Neural cell (in vitro differentiated cells): ENCODE measurements around the gene TCHH. TPM values are rescaled to one million over a fixed set of nuclear protein-coding genes. Genes with fewer than 3 reads are reported as not detected.

Experiments
- H2AFZ ChIP-seq: fragments of 200-600, 300-800 bp; sonication (generic), shearing (Covaris generic); 2 replicates; pipeline ENCODE4 v1.6.0; 2014; ENCODE audit warnings: low read depth, mild to moderate bottlenecking, antibody characterized with exemption, low read length, moderate library complexity
- H3F3A ChIP-seq: fragments of 200-600 bp; shearing (Covaris generic); 2 replicates; pipeline ENCODE4 v1.6.1; 2016; ENCODE audit warnings: mild to moderate bottlenecking, moderate library complexity, mixed read lengths, antibody characterized with exemption, low read length; ENCODE audit not compliant: insufficient read depth, poor library complexity, severe bottlenecking
- H3K27ac ChIP-seq: fragments of 200-600, 300-800 bp; sonication (generic), shearing (Covaris generic); 2 replicates; pipeline ENCODE4 v1.5.1; 2014; ENCODE audit warnings: mild to moderate bottlenecking, low read length, moderate library complexity
- H3K27me3 ChIP-seq: fragments of 300-800, 200-600 bp; sonication (generic), shearing (Covaris generic); 2 replicates; pipeline ENCODE4 v1.6.0; 2014; ENCODE audit warnings: mild to moderate bottlenecking, low read depth, low read length, moderate library complexity; ENCODE audit not compliant: insufficient read depth
- H3K36me3 ChIP-seq: fragments of 300-800, 200-600 bp; sonication (generic), shearing (Covaris generic); 2 replicates; pipeline ENCODE4 v1.5.1; 2014; ENCODE audit warnings: mild to moderate bottlenecking, antibody characterized with exemption, low read length, moderate library complexity; ENCODE audit not compliant: insufficient read depth
- H3K4me2 ChIP-seq: fragments of 300-800, 200-600 bp; sonication (generic), shearing (Covaris generic); 2 replicates; pipeline ENCODE4 v1.6.0; 2014; ENCODE audit warnings: mild to moderate bottlenecking, low read length
- H3K4me3 ChIP-seq: fragments of 300-800, 200-600 bp; sonication (generic), shearing (Covaris generic); 2 replicates; pipeline ENCODE4 v1.5.1; 2014; ENCODE audit warnings: mild to moderate bottlenecking, low read length, moderate library complexity
- H3K79me2 ChIP-seq: fragments of 200-600 bp; shearing (Covaris generic); replicated peaks from 2 replicates; pipeline ENCODE4 v1.6.0; 2014; ENCODE audit warnings: mild to moderate bottlenecking, low read length, moderate library complexity; ENCODE audit not compliant: insufficient read depth
- H3K9ac ChIP-seq: fragments of 300-800, 200-600 bp; sonication (generic), shearing (Covaris generic); 2 replicates; pipeline ENCODE4 v1.6.1; 2016; ENCODE audit warnings: mild to moderate bottlenecking, low read length, mixed read lengths
- H3K9me2 ChIP-seq: fragments of 200-600 bp; shearing (Covaris generic); 2 replicates; pipeline ENCODE4 v1.6.1; 2016; ENCODE audit warnings: mild to moderate bottlenecking, low read length, mixed read lengths; ENCODE audit not compliant: insufficient read depth
- H3K9me3 ChIP-seq: fragments of 200-600, 300-800 bp; sonication (generic), shearing (Covaris generic); 2 replicates; pipeline ENCODE4 v1.6.1; 2016; ENCODE audit warnings: mild to moderate bottlenecking, mixed run types, low read length, moderate library complexity, mixed read lengths
- H4K20me1 ChIP-seq: fragments of 200-600 bp; shearing (Covaris generic); 2 replicates; pipeline ENCODE4 v1.6.1; 2016; ENCODE audit warnings: mild to moderate bottlenecking, mixed run types; ENCODE audit not compliant: insufficient read depth
- EP300 ChIP-seq: fragments of 450-650 bp; conservative IDR thresholded peaks from 2 replicates; pipeline ENCODE4 v1.6.1; 2014; ENCODE audit warnings: antibody characterized with exemption, mild to moderate bottlenecking, moderate library complexity; ENCODE audit not compliant: poor library complexity, severe bottlenecking
- EZH2 ChIP-seq: fragments of 200-600, 300-800 bp; shearing (Covaris generic), sonication (generic); IDR thresholded peaks from 2 replicates; pipeline ENCODE4 v1.6.1; 2014; ENCODE audit warnings: antibody characterized with exemption, low read length, borderline replicate concordance, mild to moderate bottlenecking; ENCODE audit not compliant: insufficient read depth, poor library complexity, severe bottlenecking
- MXI1 ChIP-seq: fragments of 450-650 bp; conservative IDR thresholded peaks from 2 replicates; pipeline ENCODE4 v1.6.1; 2014; ENCODE audit warnings: antibody characterized with exemption, mild to moderate bottlenecking; ENCODE audit not compliant: poor library complexity, severe bottlenecking
- POLR2AphosphoS5 ChIP-seq: IDR thresholded peaks from 2 replicates; pipeline ENCODE4 v1.6.1; 2012
- RAD21 ChIP-seq: fragments of 450-650 bp; conservative IDR thresholded peaks from 2 replicates; pipeline ENCODE4 v1.6.1; 2014; ENCODE audit warnings: antibody characterized with exemption, mild to moderate bottlenecking, moderate library complexity
- SMC3 ChIP-seq: fragments of 450-650 bp; conservative IDR thresholded peaks from 2 replicates; pipeline ENCODE4 v1.6.1; 2014; ENCODE audit warnings: antibody characterized with exemption, mild to moderate bottlenecking, moderate library complexity; ENCODE audit not compliant: poor library complexity
- TAF1 ChIP-seq: IDR thresholded peaks from 2 replicates; pipeline ENCODE4 v1.6.1; 2012; ENCODE audit warnings: low read depth
- polyA plus RNA-seq: library from polyadenylated mRNA; depleted of rRNA; stranded (reverse); fragments of >200 nt; gene quantifications from 2 replicates; pipeline ENCODE4 v1.2.3, GENCODE V29; 2014
- TF ChIP-seq, protein P1 (sequence below): fragments of 450-650 bp; IDR thresholded peaks from 2 replicates; pipeline ENCODE4 v1.5.1; 2014; ENCODE audit warnings: antibody characterized with exemption, mild to moderate bottlenecking, moderate library complexity; ENCODE audit not compliant: poor library complexity, severe bottlenecking
- TF ChIP-seq, protein P2 (sequence below): IDR thresholded peaks from 2 replicates; pipeline ENCODE4 v1.6.1; 2012; ENCODE audit warnings: borderline replicate concordance

Gene TCHH
- polyA plus RNA-seq, 1 donor from 2014 or later: 0.14 TPM

- Histone ChIP-seq H3K79me2 (no peaks in the 10 kb centered on the region), H3K9me2 (no peaks in the 10 kb centered on the region), H3K36me3 (no peaks in the 10 kb centered on the region), H3F3A (no peaks in the 10 kb centered on the region), H3K4me3 (no peak overlapping the region), H4K20me1 (no peaks in the 10 kb centered on the region), H3K9ac (no peak overlapping the region), H3K27me3 (no peaks in the 10 kb centered on the region), H3K9me3 (no peaks in the 10 kb centered on the region), H3K4me2 (no peak overlapping the region), H2AFZ (no peak overlapping the region), H3K27ac (no peak overlapping the region)
- no peak for TF ChIP-seq SMC3
- no peak for TF ChIP-seq RAD21
- TF ChIP-seq EZH2: no peak
- no peak for TF ChIP-seq POLR2AphosphoS5
- TF ChIP-seq, protein P1, sequence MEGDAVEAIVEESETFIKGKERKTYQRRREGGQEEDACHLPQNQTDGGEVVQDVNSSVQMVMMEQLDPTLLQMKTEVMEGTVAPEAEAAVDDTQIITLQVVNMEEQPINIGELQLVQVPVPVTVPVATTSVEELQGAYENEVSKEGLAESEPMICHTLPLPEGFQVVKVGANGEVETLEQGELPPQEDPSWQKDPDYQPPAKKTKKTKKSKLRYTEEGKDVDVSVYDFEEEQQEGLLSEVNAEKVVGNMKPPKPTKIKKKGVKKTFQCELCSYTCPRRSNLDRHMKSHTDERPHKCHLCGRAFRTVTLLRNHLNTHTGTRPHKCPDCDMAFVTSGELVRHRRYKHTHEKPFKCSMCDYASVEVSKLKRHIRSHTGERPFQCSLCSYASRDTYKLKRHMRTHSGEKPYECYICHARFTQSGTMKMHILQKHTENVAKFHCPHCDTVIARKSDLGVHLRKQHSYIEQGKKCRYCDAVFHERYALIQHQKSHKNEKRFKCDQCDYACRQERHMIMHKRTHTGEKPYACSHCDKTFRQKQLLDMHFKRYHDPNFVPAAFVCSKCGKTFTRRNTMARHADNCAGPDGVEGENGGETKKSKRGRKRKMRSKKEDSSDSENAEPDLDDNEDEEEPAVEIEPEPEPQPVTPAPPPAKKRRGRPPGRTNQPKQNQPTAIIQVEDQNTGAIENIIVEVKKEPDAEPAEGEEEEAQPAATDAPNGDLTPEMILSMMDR: no peak
- no peak for TF ChIP-seq EP300
- TF ChIP-seq MXI1: no peak
- TF ChIP-seq TAF1: no peak
- TF ChIP-seq, protein P2, sequence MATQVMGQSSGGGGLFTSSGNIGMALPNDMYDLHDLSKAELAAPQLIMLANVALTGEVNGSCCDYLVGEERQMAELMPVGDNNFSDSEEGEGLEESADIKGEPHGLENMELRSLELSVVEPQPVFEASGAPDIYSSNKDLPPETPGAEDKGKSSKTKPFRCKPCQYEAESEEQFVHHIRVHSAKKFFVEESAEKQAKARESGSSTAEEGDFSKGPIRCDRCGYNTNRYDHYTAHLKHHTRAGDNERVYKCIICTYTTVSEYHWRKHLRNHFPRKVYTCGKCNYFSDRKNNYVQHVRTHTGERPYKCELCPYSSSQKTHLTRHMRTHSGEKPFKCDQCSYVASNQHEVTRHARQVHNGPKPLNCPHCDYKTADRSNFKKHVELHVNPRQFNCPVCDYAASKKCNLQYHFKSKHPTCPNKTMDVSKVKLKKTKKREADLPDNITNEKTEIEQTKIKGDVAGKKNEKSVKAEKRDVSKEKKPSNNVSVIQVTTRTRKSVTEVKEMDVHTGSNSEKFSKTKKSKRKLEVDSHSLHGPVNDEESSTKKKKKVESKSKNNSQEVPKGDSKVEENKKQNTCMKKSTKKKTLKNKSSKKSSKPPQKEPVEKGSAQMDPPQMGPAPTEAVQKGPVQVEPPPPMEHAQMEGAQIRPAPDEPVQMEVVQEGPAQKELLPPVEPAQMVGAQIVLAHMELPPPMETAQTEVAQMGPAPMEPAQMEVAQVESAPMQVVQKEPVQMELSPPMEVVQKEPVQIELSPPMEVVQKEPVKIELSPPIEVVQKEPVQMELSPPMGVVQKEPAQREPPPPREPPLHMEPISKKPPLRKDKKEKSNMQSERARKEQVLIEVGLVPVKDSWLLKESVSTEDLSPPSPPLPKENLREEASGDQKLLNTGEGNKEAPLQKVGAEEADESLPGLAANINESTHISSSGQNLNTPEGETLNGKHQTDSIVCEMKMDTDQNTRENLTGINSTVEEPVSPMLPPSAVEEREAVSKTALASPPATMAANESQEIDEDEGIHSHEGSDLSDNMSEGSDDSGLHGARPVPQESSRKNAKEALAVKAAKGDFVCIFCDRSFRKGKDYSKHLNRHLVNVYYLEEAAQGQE: no peak
Observed at GRCh38 chr1:152162792-152163463, 47.7 kb upstream of the TCHH start.

- H3K4me3 ChIP-seq: no peak overlapping the region
- H3K36me3 ChIP-seq: no peaks in the 10 kb centered on the region
- H3K9me2 ChIP-seq: no peaks in the 10 kb centered on the region
- no peak overlapping the region for H3K27ac ChIP-seq
- H4K20me1 ChIP-seq: no peaks in the 10 kb centered on the region
- no peak overlapping the region for H3K9ac ChIP-seq
- H3K9me3 ChIP-seq: no peaks in the 10 kb centered on the region
- no peak overlapping the region for H3K4me2 ChIP-seq
- H2AFZ ChIP-seq: no peak overlapping the region
- no peaks in the 10 kb centered on the region for H3F3A ChIP-seq
- no peaks in the 10 kb centered on the region for H3K79me2 ChIP-seq
- H3K27me3 ChIP-seq: no peaks in the 10 kb centered on the region
- TF ChIP-seq SMC3 (no peak), RAD21 (no peak), TAF1 (no peak), EP300 (no peak), MXI1 (no peak), EZH2 (no peak), POLR2AphosphoS5 (no peak)
- TF ChIP-seq, protein P1: no peak
- TF ChIP-seq, protein P2: no peak
Observed at GRCh38 chr1:152160576-152160975, 45.3 kb upstream of the TCHH start.
